ENCODE results near the gene RPAP2.

GRCh38 chr1:92447976-92448375 is 149.1 kb downstream of the RPAP2 start:
- TF ChIP-seq PPARA (CRISPR knock-in tag; IDR thresholded peaks at IDR 0.05; ENCODE audit: borderline replicate concordance) (no peak), ZNF70 (CRISPR knock-in tag; IDR thresholded peaks at IDR 0.05) (no peak), CREB5 (CRISPR knock-in tag; IDR thresholded peaks at IDR 0.05; ENCODE audit: low read depth) (no peak), ZC3H10 (CRISPR knock-in tag; IDR thresholded peaks at IDR 0.05) (no peak), CSRNP3 (CRISPR knock-in tag; IDR thresholded peaks at IDR 0.05) (no peak), PATZ1 (CRISPR knock-in tag; IDR thresholded peaks at IDR 0.05; ENCODE audit: borderline replicate concordance) (no peak)

Data from SK-N-SH treated with all-trans-retinoic acid at 6 μM for 48 hours (cell line).